UCSD-AML1 (cell line): Measurements from ENCODE around the gene GPR137C.

Experiments
- DNase-seq: peaks from one replicate; lab custom pipeline; 2025; ENCODE audit not compliant: unreplicated experiment; lab: John Stamatoyannopoulos, UW

GPR137C gene

GRCh38 chr14:52660832-52661231 is 108.2 kb downstream of the GPR137C start:
- DNase-seq, result no peak

- DNase-seq, result no peak
Measured at GRCh38 chr14:52661314-52661713, 108.7 kb downstream of the GPR137C start.

- DNase-seq, result no peak
Measured at GRCh38 chr14:52663850-52664249, 111.2 kb downstream of the GPR137C start.

GRCh38 chr14:52678591-52678990 is 126.0 kb downstream of the GPR137C start:
- DNase-seq, result no peak

GRCh38 chr14:52683985-52684520 is 131.4 kb downstream of the GPR137C start:
- no peak for DNase-seq

- DNase-seq, result no peak
Measured at GRCh38 chr14:52686176-52686575, 133.5 kb downstream of the GPR137C start.
